ENCODE results near the gene BACE1-AS.
A peak's percentile ranks its signal among the peaks of the same experiment; 100 is the strongest.
"Not testable (repeated sequence)": the region's sequence is repeated elsewhere in the genome, so short reads cannot be mapped to it uniquely, and the experiment has no call there.

Gene BACE1-AS

DNA sequence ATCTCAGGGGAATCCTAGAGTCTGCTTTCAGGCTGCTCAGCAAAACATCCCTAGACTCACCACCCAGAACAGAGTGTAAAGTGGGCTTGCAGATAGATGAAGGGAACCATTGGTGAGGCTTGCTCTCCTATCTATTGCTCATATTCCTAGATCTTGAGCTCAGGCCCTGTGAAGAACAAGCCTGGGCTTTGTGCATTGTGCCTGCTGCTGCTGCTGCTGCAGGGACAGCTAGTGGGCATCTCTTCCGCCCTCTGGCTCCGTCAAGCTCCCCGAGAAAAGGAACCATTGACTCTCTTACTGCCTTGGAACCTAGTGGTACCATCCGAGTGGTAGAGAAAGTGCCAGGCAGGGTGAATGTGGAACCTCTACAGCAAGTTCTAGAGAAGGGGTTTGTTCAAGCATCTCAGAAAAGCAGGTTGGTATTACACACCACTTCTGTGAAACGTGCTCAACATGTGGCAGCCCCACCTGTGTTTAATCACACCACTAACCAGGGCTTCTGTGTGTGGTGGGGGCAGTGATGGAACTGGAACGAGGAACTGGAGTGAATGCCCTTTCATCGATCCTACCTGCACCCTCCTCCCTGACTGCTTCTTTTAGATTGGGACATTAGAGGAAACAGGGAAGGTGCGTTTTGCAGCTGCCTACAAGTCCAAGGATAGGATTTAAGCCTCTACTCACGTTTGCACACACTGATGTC, 4.4 kb downstream of the BACE1-AS start:
- DNase-seq, result no peak

DNA sequence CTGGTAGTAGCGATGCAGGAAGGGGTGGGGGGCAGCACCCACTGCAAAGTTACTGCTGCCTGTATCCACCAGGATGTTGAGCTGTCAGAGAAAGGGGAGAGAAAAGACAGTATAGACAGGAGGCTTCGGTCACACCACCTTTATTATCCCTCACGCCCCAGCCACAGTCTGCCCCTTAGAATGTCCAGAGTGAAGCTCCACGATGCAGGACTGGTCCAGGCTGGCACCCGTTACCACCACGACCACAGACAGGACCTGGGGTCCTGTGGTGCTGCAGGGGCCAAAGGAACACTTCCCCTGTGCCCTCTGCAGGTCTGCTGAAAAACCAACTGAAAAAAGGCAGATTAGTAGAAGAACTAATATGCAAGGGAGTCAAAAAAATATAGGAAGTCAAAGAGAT, 5.7 kb downstream of the BACE1-AS start:
- DNase-seq, result no peak

DNA sequence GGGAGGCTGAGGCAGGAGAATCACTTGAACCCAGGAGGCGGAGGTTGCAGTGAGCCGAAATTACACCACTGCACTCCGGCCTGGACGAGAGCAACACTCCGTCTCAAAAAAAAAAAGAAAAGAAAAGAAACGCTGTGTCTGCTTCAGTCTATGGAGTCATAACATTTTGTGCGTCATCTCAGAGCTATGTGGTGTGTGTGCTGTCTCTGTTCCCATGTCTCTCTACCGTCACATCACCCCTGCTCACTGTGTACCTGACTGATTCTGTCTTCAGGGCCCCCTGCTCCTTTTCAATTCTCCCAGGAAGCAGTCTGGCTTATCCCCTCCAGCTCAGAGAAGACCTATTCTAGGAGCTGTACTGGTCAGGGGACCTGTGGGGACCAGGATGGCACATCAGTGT, 7.0 kb downstream of the BACE1-AS start:
- DNase-seq, result no peak

DNA sequence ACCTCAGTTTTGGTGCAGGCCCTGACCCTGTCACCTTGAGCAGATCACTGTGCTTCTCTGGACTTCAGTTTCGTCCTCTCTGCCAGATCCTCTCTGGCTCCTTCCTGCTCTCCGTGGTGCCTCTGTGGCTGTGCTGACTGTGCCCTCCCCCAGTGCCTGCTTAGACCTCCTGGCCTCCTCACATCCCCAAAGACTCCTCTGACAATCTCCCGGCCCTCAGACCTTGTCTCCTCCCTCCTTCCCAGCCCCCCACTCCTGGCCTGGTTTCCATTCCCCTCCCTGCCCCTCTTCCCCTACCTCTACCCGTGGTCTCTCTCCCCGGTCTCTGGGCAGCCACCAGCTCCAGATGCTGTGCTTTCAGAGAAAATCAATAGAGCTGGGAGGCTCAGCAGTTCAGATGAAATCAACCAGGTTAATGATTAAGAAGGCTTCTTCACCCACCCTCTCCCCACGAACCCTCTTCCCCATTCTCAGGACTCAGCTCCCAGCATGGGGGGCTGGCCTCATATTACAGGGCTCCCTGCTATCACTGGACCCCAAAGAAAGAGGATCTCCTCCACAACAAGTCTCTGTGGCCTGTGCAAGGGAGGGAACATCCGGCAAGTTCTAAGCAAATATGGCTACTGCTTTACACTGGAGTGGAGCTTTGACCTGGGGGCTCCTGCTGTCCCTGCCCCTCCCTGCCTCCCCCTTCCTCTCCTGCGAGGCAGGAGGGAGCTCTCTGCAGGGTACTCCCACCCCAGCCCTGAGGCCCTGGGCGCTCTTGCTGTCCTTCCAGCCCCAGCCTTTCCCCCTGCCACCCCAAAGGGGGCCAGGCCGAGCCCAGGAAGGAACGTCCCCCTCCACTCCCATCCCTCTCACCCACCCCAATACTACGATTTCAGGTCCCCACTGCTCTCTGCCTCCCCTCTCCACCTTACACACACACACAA, 8.5 kb downstream of the BACE1-AS start:
- DNase-seq, result no peak

DNA sequence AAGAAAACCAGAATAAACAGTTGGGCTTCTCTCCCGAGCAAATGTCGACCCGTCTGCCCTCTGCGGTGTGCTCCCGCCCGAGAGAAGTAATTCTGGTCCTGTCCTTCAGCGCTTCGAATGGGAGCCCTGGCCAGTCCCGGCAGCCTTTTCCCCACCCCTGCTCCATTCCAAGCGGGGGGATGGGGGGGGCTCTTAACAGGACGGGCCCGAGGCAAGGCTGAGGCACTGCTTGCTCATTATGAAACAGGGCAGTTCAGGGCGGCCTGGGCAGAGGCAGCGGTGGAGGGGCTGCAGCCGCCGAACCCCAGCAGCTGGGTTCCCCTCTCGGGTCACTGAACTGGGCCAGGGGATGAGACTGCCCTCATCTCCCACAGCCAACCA, 9.1 kb downstream of the BACE1-AS start:
- no peak for DNase-seq

DNA sequence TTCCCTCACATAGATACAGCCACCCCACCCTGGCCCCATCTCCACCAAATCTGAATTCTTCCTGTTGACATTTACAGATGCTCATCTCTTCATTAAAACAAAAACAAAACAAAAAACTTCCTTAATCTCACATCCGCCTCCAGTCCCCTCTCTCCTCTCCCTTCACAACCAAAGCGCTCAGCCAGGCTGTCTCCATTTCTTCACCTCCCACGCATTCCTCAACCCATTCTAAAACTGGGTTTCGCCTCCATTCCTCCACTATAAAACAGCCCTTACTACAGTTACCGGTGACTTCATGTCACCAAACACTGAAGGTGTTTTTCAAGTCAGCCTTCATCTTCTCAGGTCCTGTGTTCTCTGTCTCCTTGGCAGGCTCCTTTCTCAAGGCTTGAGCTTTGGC, 9.6 kb downstream of the BACE1-AS start:
- DNase-seq, result no peak

DNA sequence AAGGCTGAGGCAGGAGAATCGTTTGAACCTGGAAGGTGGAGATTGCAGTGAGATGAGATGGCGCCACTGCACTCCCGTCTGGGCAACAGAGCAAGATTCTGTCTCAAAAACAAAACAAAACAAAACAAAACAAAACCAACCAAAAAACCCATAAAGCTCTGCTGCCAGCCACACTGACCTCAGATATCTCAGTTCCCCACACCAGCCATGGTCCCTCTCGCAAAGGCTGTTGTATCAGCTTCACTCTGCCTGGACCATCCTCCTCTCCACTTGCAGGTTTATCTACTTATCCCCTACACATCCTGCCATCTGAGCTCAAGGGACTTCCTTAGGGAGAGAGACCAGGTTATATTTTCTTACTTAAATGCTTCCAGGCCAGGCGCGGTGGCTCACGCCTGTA, 11.1 kb downstream of the BACE1-AS start:
- no peak for DNase-seq

DNA sequence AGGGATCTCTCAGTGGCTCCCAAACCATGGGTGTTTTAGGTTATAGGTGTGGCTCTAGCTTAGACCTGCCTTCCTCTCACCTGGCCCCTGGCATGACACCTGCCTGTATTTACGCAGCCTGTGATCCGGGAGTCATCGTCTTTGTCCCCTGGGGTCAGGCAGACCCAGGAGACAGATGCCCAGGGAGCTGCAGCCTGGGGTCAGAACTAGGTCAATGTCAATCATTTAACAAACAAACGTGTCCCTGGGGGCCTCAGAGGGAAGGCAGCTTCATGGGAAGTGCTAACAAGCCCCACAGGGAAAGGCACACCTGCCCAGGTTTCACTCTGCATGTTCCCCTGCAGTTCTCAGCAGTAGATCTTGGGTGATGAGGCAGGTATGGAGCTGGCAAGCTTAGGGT, 12.0 kb downstream of the BACE1-AS start:
- DNase-seq, result no peak

DNA sequence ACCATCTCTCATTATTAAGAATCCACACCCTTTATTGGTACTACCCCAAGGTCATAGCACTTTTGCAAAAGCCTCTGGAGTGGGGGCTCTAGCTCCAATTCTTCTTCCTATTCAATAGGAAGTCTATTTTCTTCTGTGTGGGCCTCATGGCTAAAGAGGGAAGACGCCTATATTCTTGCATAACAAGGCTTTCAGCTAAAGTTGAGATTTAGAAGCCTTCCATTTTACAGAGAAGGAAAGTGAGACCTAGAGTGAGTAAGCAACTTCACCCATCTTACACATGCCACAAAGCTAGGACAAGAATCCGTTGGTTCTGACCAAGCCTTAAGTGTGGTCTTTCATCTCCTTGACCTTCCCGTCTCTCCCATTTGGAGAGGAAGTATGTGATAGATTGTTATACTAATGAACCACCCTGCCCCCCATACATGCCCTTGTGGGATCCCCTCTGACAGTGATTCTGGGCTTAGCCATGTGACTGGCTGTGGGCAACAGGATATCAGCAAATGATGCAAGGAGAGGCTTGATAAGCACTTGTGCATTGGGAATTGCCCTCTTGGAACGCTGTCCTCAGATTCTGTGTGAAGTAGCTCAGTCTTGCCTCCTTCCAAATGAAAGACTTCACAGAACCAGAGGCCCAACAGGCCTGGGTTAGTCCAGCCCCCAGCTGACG, 12.6 kb downstream of the BACE1-AS start:
- DNase-seq, result no peak

DNA sequence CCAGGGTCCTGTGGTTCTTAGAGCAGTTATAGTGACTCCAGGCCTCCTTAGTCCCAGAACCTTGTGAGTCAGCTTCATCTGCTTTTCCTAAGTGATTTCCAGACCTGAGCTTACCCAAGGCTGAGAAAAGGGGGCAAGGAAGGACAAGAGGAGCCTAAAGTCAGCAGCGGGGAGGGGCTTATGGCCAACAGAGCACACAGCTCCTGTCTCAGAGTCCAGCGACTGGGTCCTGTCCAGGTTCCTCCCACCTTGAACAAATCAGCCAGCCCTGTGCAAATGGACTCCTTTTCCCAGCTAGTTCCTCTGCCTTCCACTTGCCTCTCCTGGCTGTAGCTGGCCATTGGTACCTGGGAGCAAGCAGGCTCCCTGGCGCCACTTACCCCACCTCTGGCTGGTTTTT, 14.0 kb downstream of the BACE1-AS start:
- no peak for DNase-seq

DNA sequence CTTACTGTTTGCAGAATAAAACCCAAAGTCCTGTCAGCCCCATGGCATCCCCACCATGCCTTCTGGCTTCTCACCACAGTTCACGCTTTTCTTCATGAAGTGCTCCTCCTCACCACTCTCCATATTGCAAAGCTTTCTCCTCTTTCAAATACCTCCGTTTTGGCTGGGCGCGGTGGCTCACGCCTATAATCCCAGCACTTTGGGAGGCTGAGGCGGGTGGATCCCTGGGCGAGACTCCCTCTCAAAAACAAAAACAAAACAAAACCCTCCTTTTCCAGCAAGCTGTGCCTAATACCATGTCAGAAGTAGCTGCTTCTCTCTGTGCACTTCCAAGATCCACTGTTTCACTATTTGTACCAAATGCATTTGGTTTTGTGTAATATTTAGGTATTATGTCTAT, 18.2 kb downstream of the BACE1-AS start:
- no peak for DNase-seq

DNA sequence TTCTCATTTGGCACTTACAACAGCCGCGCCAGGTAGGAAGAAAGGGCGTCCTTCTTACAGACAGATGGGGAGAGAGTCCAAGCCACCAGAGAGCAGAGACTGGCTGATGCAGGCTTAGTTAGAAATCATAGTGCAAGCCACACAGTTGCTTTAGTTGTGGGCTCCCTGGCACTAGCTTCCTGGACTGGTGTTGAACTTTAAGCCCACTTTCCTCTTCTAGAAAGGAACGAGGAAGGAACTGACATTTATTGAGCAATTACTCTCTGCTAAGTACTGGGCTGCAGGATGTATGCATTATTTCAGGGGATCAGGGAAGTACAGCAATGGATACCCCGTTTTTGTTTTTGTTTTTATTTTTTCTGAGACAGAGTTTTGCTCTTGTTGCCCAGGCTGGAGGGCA, 21.9 kb downstream of the BACE1-AS start:
- no peak for DNase-seq

DNA sequence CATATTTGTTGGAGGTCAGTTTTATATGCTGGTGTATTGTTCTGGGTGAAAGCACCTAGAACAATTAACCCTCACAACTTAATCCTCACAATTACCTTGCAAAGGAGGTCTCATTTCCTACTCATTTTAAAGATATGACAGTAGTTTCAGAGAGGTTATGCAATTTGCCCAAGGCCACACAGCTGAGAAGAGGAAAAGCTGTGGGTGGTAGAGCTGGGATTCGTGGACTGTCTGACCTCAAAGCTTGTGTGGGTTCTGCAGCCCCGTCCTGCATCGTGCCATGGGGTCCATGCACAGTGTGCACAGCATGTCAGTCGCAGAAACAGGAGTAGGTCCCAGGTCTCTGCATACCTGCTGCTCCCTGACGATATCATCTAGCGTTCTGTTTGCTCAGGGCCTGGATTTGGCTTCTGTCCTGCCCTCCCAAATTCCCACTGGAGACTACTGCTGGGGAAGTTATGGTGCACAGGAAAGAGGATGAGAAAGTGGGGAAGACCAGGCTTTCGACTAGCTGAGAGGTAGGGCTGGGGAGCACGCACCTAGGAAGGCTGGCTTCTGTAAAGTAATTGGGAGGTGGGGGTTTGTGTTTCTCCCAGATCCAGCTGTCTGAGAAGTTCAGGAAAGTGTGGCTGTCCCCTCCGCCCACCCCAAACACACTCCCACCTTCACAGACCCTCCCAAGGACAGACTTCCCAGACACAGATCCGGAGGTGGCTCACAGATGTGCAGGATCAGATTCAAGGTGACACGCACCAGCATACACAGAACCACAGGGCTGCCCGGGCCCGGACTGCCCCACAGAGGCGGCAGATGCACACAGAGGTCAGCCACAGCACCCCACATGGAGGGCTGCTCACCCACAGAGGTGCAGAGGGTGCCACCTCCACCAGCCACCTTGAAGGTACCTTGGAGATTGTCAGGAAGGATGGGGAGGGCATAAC, 23.0 kb downstream of the BACE1-AS start:
- DNase-seq, result no peak

DNA sequence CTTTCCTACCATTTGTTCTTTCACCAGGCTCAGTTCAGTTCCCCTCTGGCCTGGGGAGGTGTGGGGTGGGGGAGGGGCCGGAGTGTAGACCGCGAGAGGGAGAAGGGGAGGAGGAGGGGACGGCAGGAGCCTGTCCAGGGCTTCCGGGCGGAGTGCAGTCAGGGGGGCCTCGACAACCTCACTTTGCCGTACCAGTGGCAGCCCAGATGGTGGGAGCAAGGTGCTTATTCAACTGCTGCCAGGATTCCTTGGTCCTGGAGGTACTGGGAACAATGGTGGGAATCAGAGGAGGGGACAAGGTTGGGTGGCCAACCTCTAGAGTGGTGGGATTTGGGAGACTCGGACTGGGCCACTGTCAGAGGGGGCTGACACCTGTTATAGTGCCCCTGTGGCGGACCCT, 23.7 kb downstream of the BACE1-AS start:
- DNase-seq, result peak; percentile 22

DNA sequence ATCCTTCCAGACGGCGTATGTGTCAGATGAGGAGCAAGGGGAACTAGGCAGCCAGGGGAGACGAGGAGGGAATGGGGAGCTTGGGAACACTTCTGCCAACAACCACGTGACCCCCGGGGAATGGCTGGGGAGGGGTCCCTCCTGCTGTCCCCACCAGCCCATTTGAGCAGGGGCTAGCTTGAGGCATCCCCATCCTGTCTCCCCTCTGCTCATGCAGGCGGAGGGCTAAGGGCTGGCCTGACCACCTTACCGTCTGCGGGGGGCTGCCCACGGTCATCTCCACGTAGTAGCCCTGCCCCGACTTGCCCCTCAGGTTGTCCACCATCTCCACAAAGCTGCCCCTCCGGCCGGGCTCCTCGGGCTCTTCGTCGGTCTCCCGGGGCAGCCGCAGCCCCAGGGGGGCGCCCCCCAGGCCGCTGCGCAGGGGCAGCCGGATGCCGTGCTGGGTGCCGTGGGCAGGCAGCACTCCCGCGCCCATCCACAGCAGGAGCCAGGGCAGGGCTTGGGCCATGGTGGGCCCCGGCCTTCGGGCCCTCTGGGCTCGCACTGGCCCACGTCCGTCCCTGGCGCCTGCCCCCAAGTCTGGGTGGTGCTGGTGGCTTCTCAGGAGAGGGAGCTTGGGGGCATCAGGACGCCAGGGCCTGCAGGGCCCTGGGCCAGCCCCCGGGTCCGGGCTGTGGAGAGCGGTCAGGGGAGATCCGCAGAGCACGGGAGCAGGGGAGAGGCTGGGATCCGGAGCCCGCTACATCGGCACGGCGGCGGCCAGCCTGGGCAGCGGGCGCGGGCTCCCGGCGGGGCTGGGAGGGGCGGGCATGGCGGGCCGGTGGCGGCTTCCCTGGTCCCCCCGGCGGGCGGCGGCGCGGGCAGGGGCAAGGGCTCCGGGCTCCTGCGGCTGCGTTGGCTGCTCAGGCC, 24.4 kb downstream of the BACE1-AS start:
- peak; percentile 25 for DNase-seq

DNA sequence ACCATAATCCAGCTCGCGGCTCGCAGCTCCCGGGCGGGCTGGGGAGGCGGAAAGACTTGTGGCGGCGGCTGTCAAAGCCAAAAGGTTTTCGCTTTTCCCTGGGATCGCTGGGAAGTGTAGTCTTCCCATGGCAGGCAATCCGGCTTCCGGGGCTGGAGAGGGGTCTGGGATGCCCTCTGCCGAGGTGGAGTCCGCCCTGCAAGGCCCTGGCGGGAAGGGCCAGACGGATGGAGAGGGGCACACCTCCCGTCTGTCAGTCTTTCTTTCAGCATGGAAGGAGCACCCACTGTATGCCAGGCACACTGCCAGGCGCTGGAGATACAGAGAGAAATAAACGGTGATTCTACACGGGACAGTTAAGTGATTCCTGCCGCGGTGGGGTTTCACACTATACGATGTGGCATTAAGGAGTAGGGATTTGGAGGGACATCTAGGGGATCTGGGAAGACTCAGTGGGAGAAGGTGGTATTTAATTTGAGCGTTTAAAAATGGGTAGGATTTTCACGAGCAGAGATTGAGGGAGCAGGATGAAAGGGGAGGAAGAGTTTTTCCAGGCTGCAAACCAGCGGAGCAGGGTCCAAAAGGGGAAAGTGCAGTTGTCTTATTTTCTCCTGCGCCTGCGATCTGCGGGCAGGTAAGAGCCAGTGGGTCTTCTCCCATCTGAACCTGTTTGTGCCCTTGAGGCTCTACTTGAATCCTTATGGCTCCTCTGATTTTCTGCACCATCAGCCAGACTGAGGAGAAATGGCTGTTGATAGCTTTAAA, 25.2 kb downstream of the BACE1-AS start, which contains the start of gene BACE1:
BACE1 (minus strand) TSS at position 60 of the 765 bp plus-strand sequence. CDS start 461 bp downstream, outside the sequence.
- peak; percentile 71 for DNase-seq

DNA sequence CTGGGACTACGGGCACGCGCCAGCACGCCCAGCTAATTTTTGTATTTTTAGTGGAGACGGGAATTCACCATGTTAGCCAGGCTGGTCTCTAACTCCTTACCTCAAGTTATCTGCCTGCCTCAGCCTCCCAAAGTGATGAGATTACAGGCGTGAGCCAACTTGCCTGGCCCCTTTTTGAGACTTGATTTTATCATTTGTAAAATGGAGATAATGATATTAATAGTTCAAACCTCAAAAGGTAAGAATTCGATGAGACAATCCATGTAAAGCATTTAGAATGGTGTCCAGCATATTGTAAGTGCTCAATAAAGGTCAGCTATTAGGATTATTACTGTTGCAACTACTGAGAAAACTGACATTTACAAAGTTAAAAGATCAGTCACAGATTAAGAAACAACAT, 27.6 kb downstream of the BACE1-AS start:
- DNase-seq, result no peak

DNA sequence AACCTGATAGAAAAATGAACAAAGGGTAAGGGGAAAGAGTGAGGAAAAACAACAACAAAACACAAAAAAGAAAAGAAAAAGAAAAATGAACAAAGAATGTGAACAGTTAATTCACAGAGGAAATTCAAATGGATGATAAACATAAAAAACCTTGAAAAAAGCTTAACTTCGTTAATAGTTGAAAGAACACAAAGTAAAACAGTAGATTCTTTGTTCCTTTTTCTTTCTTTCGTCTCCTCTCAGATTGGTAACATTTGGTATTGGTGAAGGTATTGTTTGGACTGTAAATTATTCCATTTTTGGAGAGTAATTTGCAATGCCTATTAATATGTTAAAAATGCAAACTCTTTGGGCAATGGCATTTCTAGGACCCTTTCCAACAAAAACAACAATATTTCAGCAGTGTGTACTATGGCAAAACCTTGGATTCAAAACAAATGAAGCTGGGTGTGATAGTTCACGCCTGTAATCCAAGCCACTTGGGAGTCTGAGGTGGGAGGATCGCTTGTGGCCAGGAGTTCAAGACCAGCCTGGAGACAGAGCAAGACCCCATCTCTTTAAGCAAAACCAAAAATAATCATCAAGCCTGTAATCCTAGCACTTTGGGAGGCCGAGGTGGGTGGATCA, 28.2 kb downstream of the BACE1-AS start:
- no peak for DNase-seq

DNA sequence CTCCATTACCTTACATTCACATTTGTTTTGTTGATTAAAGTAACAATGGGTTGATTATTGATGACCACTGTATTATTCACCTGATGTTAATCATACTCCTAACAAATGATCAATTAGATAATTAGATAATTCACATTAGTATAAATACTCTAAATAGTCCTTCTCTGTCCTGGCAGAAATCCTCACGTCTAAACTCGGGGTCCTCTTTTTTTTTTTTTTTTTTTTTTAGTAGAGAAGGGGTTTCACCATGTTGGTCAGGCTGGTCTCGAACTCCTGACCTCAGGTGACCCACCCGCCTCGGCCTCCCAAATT, 36.1 kb downstream of the BACE1-AS start:
- DNase-seq, result not testable (repeated sequence)
